Cortex of kidney (tissue), 1 donor: ENCODE measurements around the gene GPC6.

Experiments used
- DNase-seq: peaks from one replicate; lab custom pipeline; 2025; lab: John Stamatoyannopoulos, UW

Gene GPC6

DNA sequence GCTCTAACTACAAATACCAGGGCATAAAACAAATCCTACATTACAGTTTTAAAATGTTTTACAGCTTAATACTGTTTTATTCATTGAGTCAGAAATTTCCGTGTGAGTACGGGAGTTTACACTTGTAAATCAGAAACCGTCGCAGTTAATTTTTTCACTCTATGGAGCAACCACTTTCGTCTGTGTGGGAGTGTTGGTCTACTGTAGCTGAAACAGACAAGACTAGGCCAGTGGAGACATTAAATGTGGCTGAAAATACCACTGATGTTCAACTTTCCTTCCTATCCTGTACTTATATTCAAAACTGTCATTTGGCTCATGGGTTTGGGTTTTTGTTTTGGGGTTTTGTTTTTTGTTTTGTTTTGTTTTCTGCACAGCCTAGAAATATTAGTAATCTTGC is 984.2 kb downstream of the GPC6 start:
- DNase-seq, result no peak

DNA sequence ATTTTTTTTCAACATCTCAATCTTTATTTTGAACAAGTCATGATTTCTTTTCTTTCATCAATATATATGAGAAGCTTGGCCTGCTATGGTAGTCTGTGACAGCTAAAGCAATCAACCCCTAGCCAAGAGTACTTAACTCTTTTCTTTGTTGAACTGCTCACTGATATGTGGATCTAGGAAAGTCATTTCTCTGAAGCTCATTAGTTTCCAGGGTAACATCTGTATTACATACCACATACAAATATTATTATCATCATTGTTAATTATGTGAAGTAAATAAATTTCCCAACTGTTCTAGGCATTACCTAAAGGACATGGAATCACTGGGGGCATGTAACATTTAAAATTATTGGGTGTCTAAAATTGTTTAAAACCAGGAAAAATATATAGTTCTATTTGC is 985.6 kb downstream of the GPC6 start:
- no peak for DNase-seq

DNA sequence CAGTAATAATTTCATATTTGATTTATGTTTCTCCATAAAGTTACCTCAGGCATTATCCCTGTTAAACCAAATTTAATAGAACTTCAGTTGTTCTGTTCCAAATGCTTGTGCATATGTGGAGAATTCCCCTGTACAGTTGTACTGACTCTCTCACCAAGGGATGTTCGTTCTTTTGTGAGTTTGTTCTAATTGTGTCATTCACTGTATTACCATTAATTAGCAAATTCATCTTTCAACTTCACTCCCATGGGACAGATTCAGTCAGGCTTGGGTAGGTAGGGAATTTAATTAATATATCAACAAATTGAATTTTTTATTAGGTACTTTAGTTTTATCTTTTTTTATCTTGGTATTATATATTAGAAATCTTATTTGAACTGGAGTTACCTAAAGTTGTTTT is 987.5 kb downstream of the GPC6 start:
- DNase-seq, result no peak

DNA sequence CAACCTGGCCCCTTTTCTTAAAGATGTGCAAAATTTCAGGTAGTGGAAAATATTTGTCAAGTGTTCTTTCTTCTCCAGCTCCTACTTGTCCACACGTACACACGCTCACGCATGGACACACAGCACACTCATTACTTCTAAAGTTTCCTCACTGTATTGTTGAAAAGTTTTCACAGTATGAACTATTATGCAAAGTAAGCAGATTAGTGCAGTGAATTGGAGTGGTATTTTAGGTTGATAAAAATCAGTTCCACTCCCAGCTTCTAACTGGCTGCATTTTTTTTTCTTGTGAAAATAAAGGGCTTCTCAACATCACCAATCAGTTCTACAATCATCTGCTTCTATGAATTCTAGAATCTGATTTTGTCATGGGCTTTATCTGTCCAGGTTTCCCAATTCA is 988.4 kb downstream of the GPC6 start:
- no peak for DNase-seq

DNA sequence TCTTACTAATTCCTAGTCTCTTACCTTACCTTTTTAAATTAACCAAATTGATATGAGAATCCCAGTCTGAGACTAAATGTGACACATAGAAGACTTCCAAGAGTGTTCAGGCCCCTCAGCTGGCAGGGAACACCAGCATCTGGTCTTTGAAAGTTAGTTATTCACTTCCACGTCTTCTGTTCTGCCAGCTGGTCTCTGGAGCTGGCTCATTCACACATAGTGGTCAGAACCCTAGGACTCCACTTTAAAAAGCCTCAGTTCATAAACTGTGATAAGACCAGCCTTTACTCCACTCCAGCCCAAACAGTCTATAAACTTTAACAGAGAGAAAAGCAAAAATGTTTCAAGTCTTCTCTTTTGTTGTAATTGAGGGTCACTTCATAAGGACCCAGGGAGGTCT is 989.9 kb downstream of the GPC6 start:
- no peak for DNase-seq

DNA sequence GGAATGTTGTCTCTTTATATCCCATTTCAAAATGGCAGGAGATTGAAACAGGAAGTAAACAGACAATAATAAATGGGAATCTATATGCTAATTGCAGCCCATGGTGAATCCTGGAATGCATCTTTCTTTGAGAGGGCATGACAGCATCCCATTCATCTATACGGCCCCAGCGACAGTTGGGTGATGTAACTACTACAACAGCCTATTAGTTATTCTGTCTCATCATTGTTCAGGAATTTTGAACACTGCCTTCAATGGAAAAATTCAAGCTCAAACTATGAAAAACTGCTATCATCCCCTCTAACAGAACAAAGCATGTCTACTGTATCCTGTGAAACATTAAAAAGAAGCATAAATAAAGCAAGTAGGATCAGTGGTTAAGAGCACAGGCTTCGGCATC is 990.8 kb downstream of the GPC6 start:
- DNase-seq, result no peak

DNA sequence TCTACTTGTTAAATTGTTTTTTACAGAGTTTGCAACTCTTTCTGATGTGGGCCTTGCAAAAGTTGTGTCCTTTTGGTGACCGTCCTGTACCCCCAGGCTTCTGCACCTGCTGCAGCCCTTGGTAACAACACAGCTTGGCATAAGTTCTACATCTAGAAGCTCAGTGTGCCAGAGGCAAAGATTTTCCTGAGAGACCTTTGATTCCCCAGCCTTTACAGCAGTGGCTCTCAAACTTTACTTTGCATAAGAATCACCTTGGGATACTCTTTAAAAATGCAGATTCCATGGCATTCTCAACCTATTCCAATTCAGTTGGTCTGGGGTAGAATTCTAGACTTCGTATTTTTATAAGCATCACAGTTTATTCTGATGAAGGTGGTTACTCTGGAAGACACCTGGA is 991.9 kb downstream of the GPC6 start:
- DNase-seq, result no peak

DNA sequence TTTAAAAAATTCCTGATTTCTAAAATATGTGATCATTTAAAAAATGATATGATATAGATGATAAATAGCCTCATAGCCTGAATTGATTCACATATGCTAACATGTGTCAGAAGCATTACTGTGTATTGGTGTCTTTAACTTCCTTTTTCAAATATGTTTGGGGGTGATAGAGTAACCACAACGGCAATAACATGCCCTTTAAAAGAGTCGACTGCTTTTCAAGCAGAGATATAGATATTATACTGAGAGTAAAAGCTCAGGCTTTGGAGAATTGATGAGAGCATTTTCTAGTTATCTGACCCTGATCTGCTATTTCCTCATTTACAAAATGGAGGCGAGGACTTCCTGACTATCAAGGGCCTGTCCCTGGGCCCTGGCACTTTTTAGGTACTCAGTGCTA is 992.3 kb downstream of the GPC6 start:
- DNase-seq, result no peak

DNA sequence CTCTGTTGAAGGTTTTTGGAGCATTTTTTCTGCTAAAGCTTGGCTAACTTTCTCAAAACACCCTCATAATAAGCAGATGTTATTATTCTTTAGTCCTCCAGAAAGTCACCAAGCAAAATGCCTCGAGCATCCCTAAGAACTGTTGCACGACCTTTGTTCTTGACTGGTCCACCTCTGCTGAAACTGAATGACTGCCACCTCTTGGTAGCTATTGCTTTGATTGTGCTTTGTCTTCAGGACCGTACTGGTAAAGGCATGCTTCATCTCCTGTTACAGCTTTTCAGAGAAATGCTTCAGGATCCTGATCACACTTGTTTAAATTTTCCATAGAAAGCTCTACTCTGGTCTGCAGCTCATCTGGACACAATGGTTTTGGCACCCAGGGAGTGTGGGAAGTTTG is 998.1 kb downstream of the GPC6 start:
- no peak for DNase-seq

DNA sequence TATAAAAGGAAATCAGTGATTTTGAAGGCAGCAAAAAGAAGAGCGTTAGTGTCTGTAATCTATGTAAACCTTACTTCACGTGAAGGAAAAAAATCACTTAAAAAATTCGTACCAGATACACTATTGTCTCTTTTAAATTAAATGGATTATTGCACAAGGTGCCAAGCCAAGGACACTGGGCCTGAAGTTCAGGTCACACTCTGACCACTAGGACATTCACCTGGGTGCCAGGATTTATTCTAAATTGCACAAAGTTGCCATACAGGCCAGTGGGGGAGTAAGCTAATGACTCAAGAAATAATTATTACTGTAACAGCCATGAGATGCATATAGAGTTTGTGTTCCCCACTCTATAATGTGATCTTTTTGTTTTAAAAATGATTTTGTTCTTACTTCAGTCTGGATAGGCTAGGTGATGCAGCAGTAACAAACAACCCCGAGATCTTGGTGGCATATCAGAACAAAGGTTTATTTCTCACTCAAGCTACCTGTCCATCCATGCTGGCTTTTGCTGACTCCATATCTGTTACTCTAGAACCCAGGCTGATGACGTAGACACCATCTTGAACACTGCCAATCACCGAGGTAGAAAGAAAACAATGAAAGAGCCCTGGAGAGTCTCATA is 1000.8 kb downstream of the GPC6 start:
- no peak for DNase-seq

DNA sequence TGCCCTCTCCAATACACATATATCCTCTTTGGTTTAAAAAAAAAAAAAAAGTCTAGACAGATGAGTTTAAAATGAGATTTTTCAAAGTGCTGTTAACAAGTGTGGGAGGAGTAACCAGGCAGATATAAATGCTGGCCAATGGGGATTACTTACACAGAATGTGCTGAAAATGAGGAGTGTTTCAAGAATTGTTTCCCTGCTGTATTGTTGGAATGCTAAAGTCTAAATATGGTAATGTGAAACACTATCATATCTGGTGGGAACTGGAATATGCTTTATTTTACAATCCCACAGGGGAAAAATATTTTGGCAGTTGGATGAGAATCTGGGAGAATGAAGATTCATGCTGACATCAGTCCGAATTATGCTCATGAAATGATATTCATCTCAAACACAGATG is 1002.2 kb downstream of the GPC6 start:
- no peak for DNase-seq

DNA sequence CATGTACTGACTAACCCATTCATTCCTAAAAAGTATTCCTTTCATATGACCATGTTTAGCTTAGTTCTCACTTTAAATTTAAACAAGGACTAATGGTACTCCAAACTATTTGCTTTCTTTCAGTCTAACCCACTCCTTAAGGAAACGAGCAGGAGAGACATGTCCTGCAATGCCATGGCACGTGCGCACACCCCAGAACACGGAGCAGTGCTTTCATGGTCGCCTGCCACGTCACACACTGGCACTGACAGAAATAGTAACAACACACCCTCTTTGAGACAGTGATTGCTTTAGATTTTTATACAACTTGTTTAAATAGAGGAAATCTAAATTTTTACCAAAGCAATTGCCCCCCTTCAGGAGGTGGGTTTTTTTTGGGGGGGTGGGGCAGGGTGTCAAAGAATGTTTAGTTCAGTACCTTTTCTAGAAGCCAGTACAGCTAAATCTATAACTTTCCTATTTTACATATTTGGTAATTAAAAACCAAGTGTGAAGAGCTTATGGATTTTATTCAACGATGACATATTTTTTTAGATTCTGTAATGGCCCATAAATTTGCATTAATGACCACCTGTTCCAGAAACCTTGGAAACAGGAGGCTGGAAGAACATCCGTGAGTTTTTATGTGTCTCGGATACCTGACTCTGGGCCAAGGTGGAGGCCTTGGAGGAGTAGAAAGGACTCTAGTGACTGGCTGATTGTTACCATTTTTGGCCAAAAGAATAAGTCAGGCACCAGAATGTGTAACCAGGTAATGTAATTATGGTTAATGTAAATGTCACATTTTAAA is 1005.7 kb downstream of the GPC6 start:
- no peak for DNase-seq

DNA sequence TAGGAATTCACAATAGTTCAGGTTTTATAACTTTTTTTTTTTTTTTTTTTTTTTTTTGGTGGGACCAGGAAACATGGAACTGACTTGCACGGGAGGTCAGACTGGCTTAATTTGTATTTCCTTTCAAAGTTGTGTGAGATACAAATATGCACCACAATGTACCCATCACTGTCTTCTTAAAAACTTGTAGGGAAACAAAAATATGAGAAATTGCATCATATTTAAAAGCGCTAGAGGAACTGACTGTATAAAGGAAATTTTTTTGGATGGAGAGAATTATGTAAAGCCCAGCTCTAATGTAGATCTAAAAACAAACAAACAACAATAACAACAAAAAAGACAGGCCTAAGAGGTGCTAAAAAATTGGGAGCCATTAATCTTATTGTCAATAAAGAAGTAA is 1006.3 kb downstream of the GPC6 start:
- no peak for DNase-seq

DNA sequence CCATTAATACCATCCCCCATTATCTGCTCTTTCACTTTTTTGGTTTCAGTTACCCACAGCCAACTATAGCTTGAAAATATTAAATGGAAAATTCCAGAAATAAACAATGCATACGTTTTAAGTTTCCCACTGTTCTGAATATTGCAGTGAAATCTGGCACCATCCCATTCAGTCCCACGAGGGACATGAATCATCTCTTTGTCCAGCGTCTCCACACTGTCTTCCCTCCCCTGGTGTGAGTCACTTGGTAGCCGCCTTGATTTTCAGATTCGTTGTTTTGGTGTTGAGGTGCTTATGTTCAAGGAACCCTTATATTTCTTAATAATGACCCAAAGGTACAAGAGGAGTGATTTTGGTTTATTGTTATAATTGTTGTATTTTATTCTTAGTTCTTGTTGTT is 1006.8 kb downstream of the GPC6 start:
- DNase-seq, result no peak

DNA sequence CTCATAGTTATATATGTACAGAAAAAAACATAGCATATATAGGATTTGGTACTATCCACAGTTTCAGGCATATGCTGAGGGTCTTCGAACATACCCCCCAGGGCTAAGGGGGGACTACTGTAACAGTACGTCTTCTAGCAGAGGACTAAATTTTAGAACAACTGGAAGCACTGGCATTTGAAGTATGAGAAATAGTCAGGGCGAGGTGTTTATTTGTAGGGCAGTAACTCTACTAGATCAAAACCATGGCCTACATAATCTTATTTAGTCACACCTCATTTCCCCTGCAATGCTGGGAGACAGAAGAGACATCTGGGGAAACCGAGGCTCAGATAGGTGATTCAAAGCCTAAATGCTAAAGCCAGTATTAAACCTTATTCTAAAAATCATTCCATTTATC is 1007.2 kb downstream of the GPC6 start:
- DNase-seq, result no peak

DNA sequence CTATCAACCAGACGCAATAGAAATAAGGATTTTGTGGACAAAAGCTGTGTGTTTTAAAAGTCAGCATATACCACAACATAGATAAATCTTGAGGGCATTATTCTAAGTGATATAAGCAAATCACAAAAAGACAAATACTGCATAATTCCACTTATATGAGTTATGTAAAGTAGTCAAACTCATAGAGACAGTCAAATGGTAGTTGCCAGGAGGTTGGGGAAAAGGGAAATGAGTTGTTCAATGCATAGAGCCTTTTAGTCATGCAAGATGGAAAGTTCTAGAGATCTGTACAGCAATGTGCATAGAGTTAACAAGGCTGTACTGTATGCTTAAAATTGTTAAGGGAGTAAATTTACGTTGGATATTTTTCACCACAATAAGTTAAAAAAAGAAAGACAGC is 1008.1 kb downstream of the GPC6 start:
- no peak for DNase-seq

DNA sequence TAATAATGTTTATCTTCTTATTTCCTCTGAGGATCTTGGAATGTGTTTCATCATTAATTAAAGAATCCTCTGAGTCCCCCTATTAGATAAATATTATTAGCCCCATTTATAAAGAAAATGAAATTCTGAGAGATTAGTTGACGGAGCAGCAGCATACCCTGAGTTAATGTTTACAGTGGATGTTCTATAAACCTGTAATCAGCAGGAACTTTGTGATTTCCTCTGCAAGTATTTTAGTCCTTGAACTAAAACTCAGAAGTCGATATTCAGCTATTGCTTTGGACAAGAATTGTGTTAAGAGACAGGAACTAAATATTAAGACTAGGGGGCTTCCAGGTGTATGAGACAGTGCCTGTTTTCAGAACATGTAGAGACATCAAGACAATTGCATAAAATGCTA is 1009.5 kb downstream of the GPC6 start:
- DNase-seq, result no peak

DNA sequence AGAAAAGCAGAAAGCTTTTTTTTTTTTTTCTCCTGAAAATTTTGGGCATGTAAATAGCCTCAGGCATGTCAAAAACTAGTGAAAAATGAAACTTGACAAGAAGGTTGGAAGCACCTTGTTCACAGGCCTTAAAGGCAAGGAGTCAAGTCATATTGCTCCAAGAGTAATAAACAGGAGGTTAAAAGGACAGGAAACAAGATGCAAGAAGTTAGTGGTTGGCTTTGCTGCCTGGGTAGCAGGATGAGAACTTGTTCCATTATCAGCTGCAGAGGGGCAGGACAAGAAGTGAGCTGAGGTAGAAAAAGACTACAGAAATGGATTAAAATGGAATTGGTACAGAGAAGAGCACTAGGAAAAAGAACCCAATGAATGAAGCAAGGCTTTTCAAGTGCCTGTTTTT is 1010.3 kb downstream of the GPC6 start:
- DNase-seq, result no peak

DNA sequence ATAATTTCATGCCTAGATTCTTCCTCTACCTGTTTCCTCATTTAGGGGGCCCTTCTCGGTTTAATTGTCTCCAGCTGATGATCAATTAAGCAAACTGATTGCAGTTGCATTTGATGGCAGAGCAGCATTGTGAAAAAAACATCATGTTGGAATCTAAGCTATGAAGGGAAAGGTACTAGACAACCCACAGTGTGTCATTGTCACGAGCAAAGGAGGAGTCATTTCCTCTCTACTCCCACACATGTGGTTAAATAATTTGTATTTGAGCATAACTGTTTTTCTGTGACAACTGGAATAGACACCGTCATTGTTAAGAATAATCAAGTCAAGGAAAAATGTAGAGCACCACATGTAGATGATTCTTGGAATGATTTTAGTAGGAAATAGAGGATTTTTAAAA is 1012.5 kb downstream of the GPC6 start:
- DNase-seq, result no peak

DNA sequence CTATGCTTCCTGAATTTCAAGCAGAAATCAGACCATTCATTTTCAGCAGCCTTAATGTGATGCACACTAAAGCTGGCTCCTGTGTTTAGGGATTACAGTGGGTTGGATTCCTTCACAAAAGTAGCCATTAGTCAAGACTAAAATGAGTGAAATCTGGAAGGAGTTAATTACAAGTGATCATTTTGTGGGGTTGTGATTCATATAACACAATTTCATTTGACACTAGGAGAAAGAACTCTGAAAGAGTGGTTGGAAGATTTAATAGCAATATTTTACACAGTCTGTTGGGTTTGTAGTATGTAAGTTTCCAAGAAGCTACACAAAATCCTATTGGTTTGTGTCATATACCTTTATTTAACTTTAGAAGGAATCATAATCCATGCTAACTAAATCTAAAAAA is 1015.9 kb downstream of the GPC6 start:
- DNase-seq, result no peak

DNA sequence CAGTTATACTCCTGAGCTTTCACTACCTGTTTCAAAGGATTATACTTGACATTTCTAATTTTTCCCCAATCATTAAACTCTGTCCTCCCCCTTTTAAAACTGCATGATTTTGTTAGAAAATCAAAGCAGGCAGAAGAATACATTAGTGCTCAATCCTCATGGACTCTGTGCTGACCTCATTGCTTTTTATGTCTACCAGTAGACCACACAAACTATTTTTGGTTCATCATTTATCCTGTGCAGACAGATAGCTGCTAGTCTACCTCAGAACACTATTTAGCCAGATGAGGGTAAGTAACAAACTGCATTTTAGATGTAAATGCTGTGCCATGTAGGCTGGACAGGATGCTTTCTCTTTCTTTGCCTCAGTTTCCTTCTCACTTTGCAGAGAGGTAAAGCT is 1016.9 kb downstream of the GPC6 start:
- no peak for DNase-seq

DNA sequence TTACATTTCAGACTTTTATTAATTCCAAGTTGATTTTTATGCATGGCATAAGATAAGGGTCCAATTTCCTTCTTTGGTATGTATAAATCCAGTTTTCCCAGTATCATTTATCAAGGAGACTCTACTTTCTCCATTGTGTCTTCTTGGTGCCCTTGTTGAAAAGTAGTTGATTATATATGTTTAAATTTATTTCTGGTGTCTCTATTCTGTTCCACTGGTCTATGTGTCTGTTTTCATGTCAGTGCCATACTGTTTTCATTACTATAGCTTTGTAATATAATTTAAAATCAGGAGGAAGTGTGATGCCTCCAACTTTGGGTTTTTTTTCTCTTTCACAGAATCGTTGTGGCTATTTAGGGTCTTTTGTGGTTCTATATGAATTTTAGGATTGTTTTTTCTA is 1019.9 kb downstream of the GPC6 start:
- no peak for DNase-seq

DNA sequence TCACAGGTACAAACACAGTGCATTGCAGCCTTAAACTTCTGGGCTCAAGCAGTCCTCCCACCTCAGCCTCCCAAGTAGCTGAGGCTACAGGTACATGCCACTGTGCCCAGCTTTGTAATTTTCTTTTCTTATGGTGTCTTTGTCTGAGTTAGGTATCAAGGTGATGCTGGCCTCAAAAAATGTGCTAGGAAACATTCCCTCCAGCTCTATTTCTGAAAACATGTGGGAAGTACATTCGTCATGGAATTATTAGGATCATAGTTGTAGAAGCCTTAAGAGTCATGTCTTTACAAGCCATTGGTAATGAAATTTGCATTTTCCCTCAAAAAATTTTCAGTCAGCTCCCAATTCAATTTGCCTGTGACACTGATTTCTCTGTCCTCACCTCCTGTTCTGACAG is 1021.3 kb downstream of the GPC6 start:
- no peak for DNase-seq
